MV-4-11 (cell line): ENCODE measurements around the gene ZNF813.

Experiments used
- DNase-seq: peaks from one replicate; lab custom pipeline; 2025; lab: John Stamatoyannopoulos, UW

ZNF813 gene

GRCh38 chr19:53520547-53521372 is 53.2 kb downstream of the ZNF813 start:
- peak; percentile 99 for DNase-seq

GRCh38 chr19:53521373-53522202 is 54.1 kb downstream of the ZNF813 start:
- no peak for DNase-seq

GRCh38 chr19:53525922-53526321 is 58.4 kb downstream of the ZNF813 start:
- DNase-seq, result no peak

- DNase-seq, result no peak
Measured at GRCh38 chr19:53530622-53531021, 63.1 kb downstream of the ZNF813 start.

DNA sequence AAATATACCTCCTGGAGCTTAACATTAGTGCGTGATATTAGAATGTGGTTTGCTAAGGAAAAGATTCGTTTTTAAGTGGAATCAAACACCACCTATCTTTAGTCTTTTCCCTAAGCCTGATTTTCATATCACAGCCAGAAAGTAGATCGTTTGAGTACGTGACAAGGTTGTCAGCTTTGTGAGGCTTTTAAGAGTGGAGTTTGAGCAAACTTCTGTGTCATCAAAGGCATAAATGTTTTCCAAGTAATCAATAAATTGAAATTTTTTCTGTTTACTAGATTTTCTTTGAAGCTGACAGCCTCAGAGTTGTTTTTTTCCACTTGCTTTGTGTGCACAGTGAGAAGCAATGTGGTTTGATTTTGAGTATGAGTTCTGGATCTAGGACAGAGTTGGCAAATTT is 63.9 kb downstream of the ZNF813 start:
- DNase-seq, result no peak

GRCh38 chr19:53532362-53532761 is 64.8 kb downstream of the ZNF813 start:
- DNase-seq, result no peak

DNA sequence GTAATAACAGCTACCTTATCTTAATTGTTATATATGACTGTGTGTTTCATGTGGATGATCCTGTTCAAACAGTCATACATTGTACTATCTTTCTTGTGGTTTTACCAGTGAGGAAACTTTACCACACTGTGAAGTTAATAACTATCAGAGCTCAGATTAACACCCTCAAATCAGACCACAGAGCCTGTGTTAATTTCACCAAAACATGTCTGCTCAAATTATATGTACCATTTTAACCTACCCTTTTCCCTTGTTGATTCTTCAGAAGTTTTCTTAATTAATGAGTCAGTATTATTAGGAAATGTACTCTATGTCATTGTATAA is 68.7 kb downstream of the ZNF813 start:
- no peak for DNase-seq

DNA sequence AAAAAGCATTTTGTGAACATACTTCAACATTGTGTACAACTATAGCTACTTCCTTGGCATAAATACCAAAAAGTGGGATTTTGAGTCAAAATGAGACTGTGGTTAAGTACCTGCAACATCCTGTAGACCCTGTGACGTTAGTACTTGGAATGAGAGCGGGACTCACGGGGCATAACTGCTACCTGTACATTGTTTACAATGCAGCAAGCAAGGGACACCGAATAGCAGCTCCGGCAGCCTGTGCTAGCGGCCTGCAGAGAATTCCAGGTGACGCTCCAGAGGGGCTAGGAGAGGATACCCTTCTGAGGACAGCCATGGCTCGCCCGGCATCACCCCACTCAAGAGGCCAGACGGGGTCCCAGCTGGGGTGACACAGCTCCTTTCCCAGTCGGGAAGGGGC is 69.6 kb downstream of the ZNF813 start:
- no peak for DNase-seq

DNA sequence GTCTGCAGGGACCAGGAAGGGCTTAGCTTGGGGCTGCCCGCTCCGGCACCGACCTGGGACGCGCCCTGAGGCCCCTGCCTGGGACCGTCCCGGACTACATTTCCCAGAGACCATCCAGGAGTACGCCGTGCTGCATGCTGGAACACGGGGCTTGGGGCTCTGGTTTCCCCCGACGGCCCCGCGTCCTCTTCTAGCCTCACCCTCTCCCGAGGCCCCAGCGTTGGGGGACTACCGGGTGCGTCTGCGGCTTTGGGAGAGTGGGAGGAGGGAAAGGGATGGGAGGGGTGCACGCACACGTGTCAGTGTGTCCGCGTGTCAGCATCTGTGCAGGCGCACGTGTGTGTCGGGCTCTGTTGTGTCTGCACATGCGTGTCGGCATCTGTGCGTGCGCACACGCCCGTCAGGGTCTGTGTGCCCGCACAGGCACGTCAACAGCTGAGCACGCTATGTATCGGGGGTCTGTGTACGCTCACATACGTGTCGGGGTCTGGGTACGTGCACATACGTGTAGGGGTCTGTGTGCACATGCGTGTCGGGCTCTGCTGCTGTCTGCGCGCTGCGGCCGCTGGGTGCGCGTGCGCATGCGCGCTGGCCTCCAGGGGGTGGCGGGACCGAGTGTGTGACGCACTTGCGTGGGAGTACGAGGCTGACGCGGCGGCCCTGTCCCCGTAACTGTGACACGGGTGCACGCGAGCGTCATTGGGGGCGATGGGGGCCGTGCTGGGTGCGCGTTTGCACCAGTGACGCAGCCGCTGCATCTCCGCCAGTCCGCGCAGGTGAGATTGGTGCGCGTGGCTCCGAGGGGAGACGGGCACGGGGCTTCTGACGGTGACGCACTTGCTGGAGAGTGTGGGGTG is 70.2 kb downstream of the ZNF813 start, which contains the start of gene ZNF331:
ZNF331 (plus strand) TSS at position 625 of the 857 bp plus-strand sequence. CDS start 31,232 bp downstream, outside the sequence.
- no peak for DNase-seq

- no peak for DNase-seq
Measured at GRCh38 chr19:53538378-53539109, 71.0 kb downstream of the ZNF813 start.

GRCh38 chr19:53540091-53540490 is 72.6 kb downstream of the ZNF813 start:
- DNase-seq, result no peak

DNA sequence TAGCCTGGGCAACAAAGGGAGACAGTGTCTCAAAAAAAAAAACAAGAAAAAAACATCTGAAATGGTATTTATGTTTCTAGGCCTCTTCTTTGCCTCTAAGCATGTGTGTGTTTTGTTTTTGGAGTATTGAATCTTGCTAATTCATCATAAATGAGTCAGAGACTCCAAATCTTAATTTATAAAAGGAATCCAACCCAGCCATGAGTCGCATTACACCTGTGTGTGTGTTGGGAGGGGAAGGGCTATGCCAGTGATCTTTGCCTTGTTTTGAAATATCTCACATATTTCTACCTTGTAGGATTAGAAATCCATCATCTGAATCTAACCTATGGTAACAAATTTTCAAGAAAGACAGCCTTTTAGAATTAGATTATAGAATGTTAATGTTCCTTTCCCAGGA is 74.4 kb downstream of the ZNF813 start:
- DNase-seq, result no peak

GRCh38 chr19:53545271-53546065 is 77.9 kb downstream of the ZNF813 start:
- DNase-seq, result no peak
